Vagina (tissue), 2 donors: ENCODE data around the gene CER1.

Source experiments
- POLR2A ChIP-seq, 2 donors: fragments of 450-650 bp; IDR thresholded peaks; one replicate each; pipeline ENCODE4 v1.6.1; 2017; ENCODE audit warnings: antibody characterized with exemption in 2 of 2, mild to moderate bottlenecking in 2 of 2, moderate library complexity in 2 of 2
- POLR2AphosphoS5 ChIP-seq, 2 donors: sonication (generic); formaldehyde crosslinking; IDR thresholded peaks; one replicate each; pipeline ENCODE4 v1.9.0; 2017; ENCODE audit warnings: antibody characterized with exemption in 2 of 2, mild to moderate bottlenecking in 2 of 2, low read depth in 1 of 2; ENCODE audit not compliant: insufficient read depth in 1 of 2
- TF ChIP-seq, protein P1 (sequence below), 3 experiments: fragments of 450-650 bp in 2 of 3; fragments of 200-600 bp in 1 of 3; sonication (generic) in 1 of 3; IDR thresholded peaks; one replicate each; pipeline ENCODE4 v1.5.1; 2017 to 2019; ENCODE audit warnings: antibody characterized with exemption in 3 of 3, mild to moderate bottlenecking in 2 of 3, moderate library complexity in 2 of 3

GRCh38 chr9:14686168-14686567, 36.4 kb downstream of the CER1 start:
- TF ChIP-seq, protein P1, sequence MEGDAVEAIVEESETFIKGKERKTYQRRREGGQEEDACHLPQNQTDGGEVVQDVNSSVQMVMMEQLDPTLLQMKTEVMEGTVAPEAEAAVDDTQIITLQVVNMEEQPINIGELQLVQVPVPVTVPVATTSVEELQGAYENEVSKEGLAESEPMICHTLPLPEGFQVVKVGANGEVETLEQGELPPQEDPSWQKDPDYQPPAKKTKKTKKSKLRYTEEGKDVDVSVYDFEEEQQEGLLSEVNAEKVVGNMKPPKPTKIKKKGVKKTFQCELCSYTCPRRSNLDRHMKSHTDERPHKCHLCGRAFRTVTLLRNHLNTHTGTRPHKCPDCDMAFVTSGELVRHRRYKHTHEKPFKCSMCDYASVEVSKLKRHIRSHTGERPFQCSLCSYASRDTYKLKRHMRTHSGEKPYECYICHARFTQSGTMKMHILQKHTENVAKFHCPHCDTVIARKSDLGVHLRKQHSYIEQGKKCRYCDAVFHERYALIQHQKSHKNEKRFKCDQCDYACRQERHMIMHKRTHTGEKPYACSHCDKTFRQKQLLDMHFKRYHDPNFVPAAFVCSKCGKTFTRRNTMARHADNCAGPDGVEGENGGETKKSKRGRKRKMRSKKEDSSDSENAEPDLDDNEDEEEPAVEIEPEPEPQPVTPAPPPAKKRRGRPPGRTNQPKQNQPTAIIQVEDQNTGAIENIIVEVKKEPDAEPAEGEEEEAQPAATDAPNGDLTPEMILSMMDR (IDR thresholded peaks at IDR 0.05): no peak
- TF ChIP-seq POLR2A (IDR thresholded peaks at IDR 0.05) (no peak), POLR2AphosphoS5 (IDR thresholded peaks at IDR 0.05; ENCODE audit: insufficient read depth in 1 of 2, low read depth in 1 of 2) (no peak)
